GM20431 (cell line): Measurements from ENCODE around the gene TEX22.

Experiments used
- in situ Hi-C: fragments of 300-500 bp; cut with MseI, MboI; formaldehyde crosslinking; loops from one replicate; pipeline ENCODE4 v1.15.0; 2020; ENCODE audit warnings: low sequenced_read_pairs; ENCODE audit not compliant: unreplicated experiment

The TEX22 gene

GRCh38 chr14:105382343-105383082 is 15.8 kb upstream of the TEX22 start:
- in situ Hi-C loops = no loop called here

GRCh38 chr14:105383083-105383730 is 15.1 kb upstream of the TEX22 start:
- in situ Hi-C loops = no loop called here

GRCh38 chr14:105384041-105384557 is 14.2 kb upstream of the TEX22 start:
- in situ Hi-C loops = no loop called here

GRCh38 chr14:105384605-105385321 is 13.6 kb upstream of the TEX22 start:
- in situ Hi-C loops = no loop called here

GRCh38 chr14:105385322-105385637 is 13.1 kb upstream of the TEX22 start:
- in situ Hi-C loops = no loop called here

GRCh38 chr14:105385698-105386365 is 12.5 kb upstream of the TEX22 start:
- in situ Hi-C loops = no loop called here

- in situ Hi-C loops = no loop called here
Measured at GRCh38 chr14:105386581-105387529, 11.5 kb upstream of the TEX22 start.

GRCh38 chr14:105387530-105387922 is 10.8 kb upstream of the TEX22 start:
- in situ Hi-C loops = no loop called here

- in situ Hi-C loops = no loop called here
Measured at GRCh38 chr14:105388110-105388951, 10.0 kb upstream of the TEX22 start.

- in situ Hi-C loops = no loop called here
Measured at GRCh38 chr14:105388976-105389375, 9.4 kb upstream of the TEX22 start.

GRCh38 chr14:105389534-105389933 is 8.8 kb upstream of the TEX22 start:
- in situ Hi-C loops = no loop called here

- in situ Hi-C loops = no loop called here
Measured at GRCh38 chr14:105389976-105390848, 8.1 kb upstream of the TEX22 start.

GRCh38 chr14:105390849-105391500 is 7.4 kb upstream of the TEX22 start:
- in situ Hi-C loops = no loop called here

- in situ Hi-C loops = no loop called here
Measured at GRCh38 chr14:105391541-105391940, 6.8 kb upstream of the TEX22 start.

GRCh38 chr14:105392131-105393090 is 5.9 kb upstream of the TEX22 start:
- in situ Hi-C loops = no loop called here

- in situ Hi-C loops = no loop called here
Measured at GRCh38 chr14:105393151-105393550, 5.2 kb upstream of the TEX22 start.
